WTC11 (cell line): ENCODE results near the gene KIF3C.

Experiments used
- ATF1 ChIP-seq: sonication (generic); formaldehyde crosslinking; IDR thresholded peaks from 2 replicates; pipeline ENCODE4 v1.8.1; 2023; ENCODE audit warnings: mild to moderate bottlenecking, moderate library complexity, missing genetic modification reagents
- ATF3 ChIP-seq: sonication (generic); formaldehyde crosslinking; conservative IDR thresholded peaks from 2 replicates; pipeline ENCODE4 v1.8.1; 2022; ENCODE audit warnings: mild to moderate bottlenecking, missing genetic modification reagents
- CTCF ChIP-seq: fragments of 200-600 bp; IDR thresholded peaks from 2 replicates; pipeline ENCODE4 v1.8.0; 2022; ENCODE audit warnings: antibody characterized with exemption
- E2F1 ChIP-seq: sonication (generic); formaldehyde crosslinking; IDR thresholded peaks from 2 replicates; pipeline ENCODE4 v1.8.0; 2022; ENCODE audit warnings: mild to moderate bottlenecking, missing genetic modification reagents
- JUN ChIP-seq: sonication (generic); formaldehyde crosslinking; IDR thresholded peaks from 2 replicates; pipeline ENCODE4 v1.8.0; 2023; ENCODE audit warnings: mild to moderate bottlenecking, missing genetic modification reagents
- MAX ChIP-seq: sonication (generic); formaldehyde crosslinking; IDR thresholded peaks from 2 replicates; pipeline ENCODE4 v1.8.0; 2022; ENCODE audit warnings: mild to moderate bottlenecking, missing genetic modification reagents
- MLX ChIP-seq: sonication (generic); formaldehyde crosslinking; IDR thresholded peaks from 2 replicates; pipeline ENCODE4 v1.8.1; 2023; ENCODE audit warnings: mild to moderate bottlenecking, missing genetic modification reagents, moderate library complexity
- NR2C2 ChIP-seq: sonication (generic); formaldehyde crosslinking; IDR thresholded peaks from 2 replicates; pipeline ENCODE4 v1.8.0; 2022; ENCODE audit warnings: mild to moderate bottlenecking, missing genetic modification reagents
- SMAD4 ChIP-seq: sonication (generic); formaldehyde crosslinking; IDR thresholded peaks from 2 replicates; pipeline ENCODE4 v1.8.0; 2022; ENCODE audit warnings: mild to moderate bottlenecking, missing genetic modification reagents
- TEAD4 ChIP-seq: sonication (generic); formaldehyde crosslinking; IDR thresholded peaks from 2 replicates; pipeline ENCODE4 v1.8.0; 2022; ENCODE audit warnings: mild to moderate bottlenecking, missing genetic modification reagents
- USF2 ChIP-seq: sonication (generic); formaldehyde crosslinking; IDR thresholded peaks from 2 replicates; pipeline ENCODE4 v1.8.1; 2023; ENCODE audit warnings: mild to moderate bottlenecking, missing genetic modification reagents, moderate library complexity
- ZBTB43 ChIP-seq: sonication (generic); formaldehyde crosslinking; IDR thresholded peaks from 2 replicates; pipeline ENCODE4 v1.8.1; 2023; ENCODE audit warnings: mild to moderate bottlenecking, missing genetic modification reagents

- no peak for TF ChIP-seq MLX
- TF ChIP-seq E2F1, result no peak
- no peak for TF ChIP-seq CTCF
- TF ChIP-seq ATF3 (CRISPR knock-in tag), result no peak
- no peak for TF ChIP-seq TEAD4
- TF ChIP-seq MAX (CRISPR knock-in tag), result no peak
- TF ChIP-seq SMAD4 (CRISPR knock-in tag), result no peak
- TF ChIP-seq ATF1 (CRISPR knock-in tag), result no peak
- no peak for TF ChIP-seq ZBTB43 (CRISPR knock-in tag)
- no peak for TF ChIP-seq USF2 (CRISPR knock-in tag)
- no peak for TF ChIP-seq JUN (CRISPR knock-in tag)
- no peak for TF ChIP-seq NR2C2 (CRISPR knock-in tag)
Observed at GRCh38 chr2:25938345-25938744, 44.0 kb downstream of the KIF3C start.
